CD14-positive monocyte (primary cell): ENCODE data around the gene ZNF362. TPM values are rescaled to one million over a fixed set of nuclear protein-coding genes. Genes with fewer than 3 reads are reported as not detected.

Experiments
- DNase-seq, 3 donors: peaks; one replicate each; pipeline ENCODE4 v3.0.0-alpha.2; 2011 to 2022
- H2AFZ ChIP-seq: 2 replicates; pipeline ENCODE4 v1.6.0; 2012; ENCODE audit warnings: mild to moderate bottlenecking, low read depth, low read length, inconsistent platforms; ENCODE audit not compliant: insufficient read depth, poor library complexity, severe bottlenecking
- H3K27ac ChIP-seq, 2 donors: 1 replicate in 1 of 2; 2 replicates in 1 of 2; pipeline ENCODE4 v1.5.1; 2012 to 2013; ENCODE audit warnings: low read length in 2 of 2, control low read depth in 1 of 2, inconsistent platforms in 1 of 2, low read depth in 1 of 2, mild to moderate bottlenecking in 1 of 2
- H3K27me3 ChIP-seq, 2 donors: one replicate each; pipeline versions ENCODE4 v1.6.0 to v1.6.1; 2011 to 2013; ENCODE audit warnings: low read length in 2 of 2; ENCODE audit not compliant: control insufficient read depth in 2 of 2, insufficient read depth in 2 of 2
- H3K36me3 ChIP-seq, 2 donors: replicated peaks in 1 of 2; 1 replicate in 1 of 2; 2 replicates in 1 of 2; pipeline versions ENCODE4 v1.5.1 to v1.6.1; 2012 to 2013; ENCODE audit warnings: low read length in 2 of 2, control low read depth in 1 of 2, inconsistent platforms in 1 of 2, mild to moderate bottlenecking in 1 of 2; ENCODE audit not compliant: insufficient read depth in 2 of 2, control insufficient read depth in 1 of 2
- H3K4me1 ChIP-seq, 2 donors: 1 replicate in 1 of 2; 2 replicates in 1 of 2; pipeline versions ENCODE4 v1.5.1 to v1.6.1; 2012 to 2013; ENCODE audit warnings: low read length in 2 of 2, control low read depth in 1 of 2, inconsistent platforms in 1 of 2, mild to moderate bottlenecking in 1 of 2, moderate library complexity in 1 of 2; ENCODE audit not compliant: insufficient read depth in 2 of 2, control insufficient read depth in 1 of 2
- H3K4me2 ChIP-seq: replicated peaks from 2 replicates; pipeline ENCODE3; 2012; ENCODE audit warnings: low read length, moderate library complexity, mild to moderate bottlenecking; ENCODE audit not compliant: poor library complexity, severe bottlenecking; ENCODE audit errors: extremely low read depth
- H3K4me3 ChIP-seq, 3 experiments: fragments of 200-600 bp in 1 of 3; sonication (generic) in 1 of 3; replicated peaks in 1 of 3; 1 replicate in 2 of 3; 2 replicates in 1 of 3; pipeline ENCODE4 v1.5.1; 2011 to 2013; ENCODE audit warnings: low read length in 3 of 3, mild to moderate bottlenecking in 3 of 3, control low read depth in 2 of 3, low read depth in 2 of 3, inconsistent platforms in 1 of 3, moderate library complexity in 1 of 3
- H3K79me2 ChIP-seq: 2 replicates; pipeline ENCODE4 v1.6.0; 2012; ENCODE audit warnings: mild to moderate bottlenecking, control low read depth, inconsistent platforms, low read length, moderate library complexity; ENCODE audit not compliant: insufficient read depth
- H3K9ac ChIP-seq: 2 replicates; pipeline ENCODE4 v1.6.0; 2017; ENCODE audit warnings: low read length, mild to moderate bottlenecking; ENCODE audit not compliant: insufficient read depth, poor library complexity, severe bottlenecking
- H3K9me3 ChIP-seq, 2 donors: replicated peaks in 1 of 2; 1 replicate in 1 of 2; 2 replicates in 1 of 2; pipeline versions ENCODE4 v1.5.1 to v1.6.1; 2012 to 2013; ENCODE audit warnings: low read length in 2 of 2, control low read depth in 1 of 2; ENCODE audit not compliant: control insufficient read depth in 1 of 2, insufficient read depth in 1 of 2
- H4K20me1 ChIP-seq: 2 replicates; pipeline ENCODE4 v1.6.0; 2012; ENCODE audit warnings: mild to moderate bottlenecking, low read length, control low read depth, moderate library complexity; ENCODE audit not compliant: insufficient read depth
- H3K27ac Mint-ChIP-seq, 7 donors: one replicate each; pipeline ENCODE4 v1.8.0; 2020; ENCODE audit warnings: mild to moderate bottlenecking in 7 of 7, mixed read lengths in 7 of 7, moderate library complexity in 6 of 7, inconsistent platforms in 2 of 7
- H3K27me3 Mint-ChIP-seq, 3 donors: one replicate each; pipeline ENCODE4 v1.8.0; 2021 to 2022; ENCODE audit warnings: low read depth in 3 of 3, mild to moderate bottlenecking in 3 of 3, mixed read lengths in 3 of 3, moderate library complexity in 3 of 3, inconsistent platforms in 1 of 3
- H3K36me3 Mint-ChIP-seq, 2 donors: one replicate each; pipeline ENCODE4 v1.8.0; 2020; ENCODE audit warnings: mixed read lengths in 2 of 2, inconsistent platforms in 1 of 2, mild to moderate bottlenecking in 1 of 2
- H3K4me1 Mint-ChIP-seq: one replicate; pipeline ENCODE4 v1.8.0; 2020; ENCODE audit warnings: mild to moderate bottlenecking, mixed read lengths
- H3K4me3 Mint-ChIP-seq, 2 donors: one replicate each; pipeline ENCODE4 v1.8.0; 2020; ENCODE audit warnings: mild to moderate bottlenecking in 2 of 2, mixed read lengths in 2 of 2, moderate library complexity in 1 of 2
- H3K9me3 Mint-ChIP-seq, 7 donors: one replicate each; pipeline ENCODE4 v1.8.0; 2020 to 2022; ENCODE audit warnings: mixed read lengths in 7 of 7, mild to moderate bottlenecking in 6 of 7, moderate library complexity in 6 of 7, inconsistent platforms in 2 of 7
- WGBS: methylation state at CpG from one replicate; pipeline ENCODE4 v1.1.5; 2013; ENCODE audit warnings: missing lambda C conversion rate; ENCODE audit not compliant: insufficient coverage; 5-methylcytosine and 5-hydroxymethylcytosine counted together
- intact Hi-C, 2 donors: fragments of 100-400 bp; cut with micrococcal nuclease; formaldehyde crosslinking; loops; one replicate each; pipeline versions ENCODE4 v1.15.0 to v1.15.1; 2023
- polyA plus RNA-seq, 3 donors: library from polyadenylated mRNA; depleted of rRNA in 1 of 3; unstranded in 2 of 3; stranded (reverse) in 1 of 3; fragments of 300-500 nt in 2 of 3; fragments of >200 nt in 1 of 3; fragmentation: Illumina TruSeq in 2 of 3; gene quantifications; 1 replicate in 2 of 3; 2 replicates in 1 of 3; pipeline ENCODE4 v1.2.3, GENCODE V29; 2012 to 2021
- TF ChIP-seq, protein P1 (sequence below): fragments of 200-600 bp; IDR thresholded peaks from one replicate; pipeline ENCODE4 v1.8.0; 2022; ENCODE audit warnings: antibody characterized with exemption, mild to moderate bottlenecking

ZNF362 gene
- polyA plus RNA-seq, 3 donors, result 11.4 to 18.9 (median 13.5) TPM

DNA sequence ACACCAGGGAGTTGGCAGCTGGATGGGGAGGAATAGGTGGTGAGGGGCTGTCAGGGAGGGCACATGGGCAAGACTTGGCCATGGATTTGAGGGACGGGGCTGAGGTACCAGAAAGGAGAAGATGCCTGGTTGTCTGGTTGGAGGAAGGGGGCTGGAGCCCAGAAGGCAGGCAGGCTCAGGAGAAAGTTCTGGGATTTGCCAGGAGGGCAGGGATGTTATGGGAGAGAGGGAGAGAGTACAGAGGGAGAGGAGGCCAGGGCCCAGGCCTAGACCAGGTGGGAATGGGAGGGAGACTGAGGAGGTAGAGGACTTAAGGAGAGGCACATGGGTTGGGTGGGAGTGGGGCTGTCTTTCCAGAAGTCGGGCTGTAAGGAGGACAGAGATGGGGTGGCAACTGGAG, 60.3 kb downstream of the ZNF362 start:
- WGBS, result 93% methylated on average over 1 of the region's 2 CpGs
- intact Hi-C loops, result no loop called here
- Mint-ChIP-seq H3K4me1 (no peaks in the 10 kb centered on the region), H3K27ac (no peak overlapping the region), H3K9me3 (peaks cover 0 to 3% (median 0%) of the 10 kb centered on the region in 7 donors), H3K36me3 (peaks cover 1 to 4% of the 10 kb centered on the region in 2 donors), H3K27me3 (peaks cover 11 to 16% (median 12%) of the 10 kb centered on the region in 3 donors), H3K4me3 (no peak overlapping the region)
- DNase-seq, result no peak
- Histone ChIP-seq H3K4me3 (no peak overlapping the region), H3K4me2 (no peak overlapping the region), H3K9me3 (no peaks in the 10 kb centered on the region), H3K27me3 (peaks cover 0 to 3% of the 10 kb centered on the region in 2 donors), H3K27ac (no peak overlapping the region), H3K4me1 (no peaks in the 10 kb centered on the region), H4K20me1 (peaks cover 7% of the 10 kb centered on the region), H2AFZ (no peak overlapping the region), H3K9ac (no peak overlapping the region), H3K79me2 (no peaks in the 10 kb centered on the region), H3K36me3 (peaks cover 0 to 2% of the 10 kb centered on the region in 2 donors)
- TF ChIP-seq, protein P1, sequence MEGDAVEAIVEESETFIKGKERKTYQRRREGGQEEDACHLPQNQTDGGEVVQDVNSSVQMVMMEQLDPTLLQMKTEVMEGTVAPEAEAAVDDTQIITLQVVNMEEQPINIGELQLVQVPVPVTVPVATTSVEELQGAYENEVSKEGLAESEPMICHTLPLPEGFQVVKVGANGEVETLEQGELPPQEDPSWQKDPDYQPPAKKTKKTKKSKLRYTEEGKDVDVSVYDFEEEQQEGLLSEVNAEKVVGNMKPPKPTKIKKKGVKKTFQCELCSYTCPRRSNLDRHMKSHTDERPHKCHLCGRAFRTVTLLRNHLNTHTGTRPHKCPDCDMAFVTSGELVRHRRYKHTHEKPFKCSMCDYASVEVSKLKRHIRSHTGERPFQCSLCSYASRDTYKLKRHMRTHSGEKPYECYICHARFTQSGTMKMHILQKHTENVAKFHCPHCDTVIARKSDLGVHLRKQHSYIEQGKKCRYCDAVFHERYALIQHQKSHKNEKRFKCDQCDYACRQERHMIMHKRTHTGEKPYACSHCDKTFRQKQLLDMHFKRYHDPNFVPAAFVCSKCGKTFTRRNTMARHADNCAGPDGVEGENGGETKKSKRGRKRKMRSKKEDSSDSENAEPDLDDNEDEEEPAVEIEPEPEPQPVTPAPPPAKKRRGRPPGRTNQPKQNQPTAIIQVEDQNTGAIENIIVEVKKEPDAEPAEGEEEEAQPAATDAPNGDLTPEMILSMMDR, result no peak

DNA sequence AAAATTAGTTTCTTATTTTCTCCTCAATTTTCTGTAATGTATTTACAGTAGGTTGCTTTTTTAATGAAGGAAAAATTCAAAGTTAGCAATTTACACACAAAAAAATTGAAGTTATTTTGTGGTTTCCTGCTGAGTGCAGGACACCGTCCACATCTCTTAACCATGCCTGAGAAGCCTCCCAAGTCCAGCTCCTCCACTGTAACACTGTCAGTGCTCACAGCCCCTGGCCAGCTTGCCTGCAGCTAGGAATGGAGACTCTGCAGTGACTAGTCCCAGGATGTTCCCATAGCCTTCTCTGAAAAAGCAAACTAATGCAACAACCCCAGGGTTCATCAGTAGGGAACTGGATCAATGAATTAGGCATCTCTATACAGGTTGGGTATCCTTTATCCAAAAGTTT, 61.1 kb downstream of the ZNF362 start:
- WGBS, result no CpG with 5 or more reads among the region's 1 CpG
- no peak for DNase-seq
- Histone ChIP-seq H3K4me2 (no peak overlapping the region), H4K20me1 (peaks cover 7% of the 10 kb centered on the region), H3K79me2 (no peaks in the 10 kb centered on the region), H3K9me3 (no peaks in the 10 kb centered on the region), H3K36me3 (peaks cover 4 to 5% of the 10 kb centered on the region in 2 donors), H3K9ac (no peak overlapping the region), H3K4me1 (no peaks in the 10 kb centered on the region), H3K4me3 (no peak overlapping the region), H3K27me3 (peaks cover 0 to 3% of the 10 kb centered on the region in 2 donors), H3K27ac (no peak overlapping the region), H2AFZ (no peak overlapping the region)
- H3K27me3 Mint-ChIP-seq, result peaks cover 11 to 16% (median 12%) of the 10 kb centered on the region in 3 donors
- intact Hi-C loops, result no loop called here
- H3K4me3 Mint-ChIP-seq, result no peak overlapping the region
- TF ChIP-seq, protein P1, result no peak
- H3K36me3 Mint-ChIP-seq, result peaks cover 3 to 10% of the 10 kb centered on the region in 2 donors
- H3K27ac Mint-ChIP-seq, result no peak overlapping the region
- peaks cover 0 to 3% (median 0%) of the 10 kb centered on the region in 7 donors for H3K9me3 Mint-ChIP-seq
- no peaks in the 10 kb centered on the region for H3K4me1 Mint-ChIP-seq
